ENCODE data around the gene INPP5B. TPM values are rescaled to one million over a fixed set of nuclear protein-coding genes. Genes with fewer than 3 reads are reported as not detected.
A peak's percentile ranks its signal among the peaks of the same experiment; 100 is the strongest.

The INPP5B gene
- total and polyA plus RNA-seq, 10 of the 15 experiments (the other 5 are each of a cell fraction or from before 2014, with no cell fraction given), result 10.9 to 54.4 (median 26.9) TPM

DNA sequence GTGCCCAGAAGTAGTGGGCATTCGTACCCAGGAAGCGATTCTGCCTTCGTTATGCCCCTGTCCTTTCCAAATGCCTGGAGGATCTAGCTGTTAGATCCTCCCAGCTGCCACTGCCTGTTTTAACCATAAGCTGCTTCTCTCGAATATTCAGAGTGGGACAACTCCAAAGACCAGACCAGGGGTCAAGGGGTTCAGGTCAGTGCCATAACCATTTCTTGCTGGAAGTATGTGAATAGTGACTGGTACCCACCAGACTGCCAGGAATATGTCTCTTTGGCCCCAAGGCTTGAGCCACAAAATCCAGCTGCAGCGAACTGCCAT lies 86.5 kb downstream of the INPP5B start:
- intact Hi-C loops (cut with micrococcal nuclease; ENCODE audit: unreplicated experiment) (no loop called here), in situ Hi-C loops (cut with MboI) (no loop called here)
- Histone ChIP-seq H3K9me3 (replicated peaks; ENCODE audit: control insufficient read depth, insufficient read depth, low read length) (no peaks in the 10 kb centered on the region), H3K79me2 (ENCODE audit: control insufficient read depth, insufficient read depth, low read length) (peaks cover 29% of the 10 kb centered on the region), H3K4me3 (peak overlapping the region; percentile 96), H2AFZ (ENCODE audit: control insufficient read depth, low read depth, low read length) (peak overlapping the region; percentile 38), H3K36me3 (ENCODE audit: control insufficient read depth in 2 of 2, insufficient read depth in 2 of 2, low read length in 1 of 2) (peaks cover 2 to 17% of the 10 kb centered on the region in 2 experiments), H3K9ac (ENCODE audit: control insufficient read depth, insufficient read depth, low read length) (peak overlapping the region; percentile 98), H3K27ac (ENCODE audit: control insufficient read depth, insufficient read depth) (no peak overlapping the region), H3K27me3 (replicated peaks in 1 of 2; ENCODE audit: control insufficient read depth in 2 of 2, insufficient read depth in 2 of 2, low read length in 1 of 2) (no peaks in the 10 kb centered on the region), H3K4me1 (ENCODE audit: control insufficient read depth, insufficient read depth, low read length) (peaks cover 14% of the 10 kb centered on the region), H3K4me2 (ENCODE audit: control insufficient read depth, insufficient read depth) (peak overlapping the region; percentile 90), H4K20me1 (ENCODE audit: control insufficient read depth, insufficient read depth) (no peaks in the 10 kb centered on the region)
- ChIA-PET RAD21 (ENCODE audit: unreplicated experiment) (interaction anchor here (1.3 to 2.9 kb wide), 8 partner anchors 10 to 178 kb away, joined by 3 to 19 read pairs (median 8); partner anchors contain the start of genes C1orf122, SF3A3 and YRDC), POLR2A (interaction anchor here (1.5 to 2.4 kb wide), 3 partner anchors 13 to 52 kb away, joined by 4 to 17 read pairs (median 5); partner anchors contain the start of genes C1orf122 and YRDC), CTCF (interaction anchor here (0.7 to 2.7 kb wide), 40 partner anchors 10 to 381 kb away, joined by 3 to 23 read pairs (median 5); partner anchors contain the start of genes C1orf122, CDCA8, INPP5B and YRDC), SMC1A (ENCODE audit: uncharacterized antibody, unreplicated experiment) (interaction anchor here (0.8 to 2.7 kb wide), 8 partner anchors 9 to 214 kb away, joined by 3 to 9 read pairs (median 4); partner anchors contain the start of genes C1orf122, CDCA8 and YRDC)
- TF ChIP-seq MYB (IDR thresholded peaks at IDR 0.05; ENCODE audit: borderline replicate concordance, low read depth, low read length) (no peak), NR2F1 (conservative IDR thresholded peaks at IDR 0.05) (0 out of 2 replicates have a peak, but pooled peaks have one; percentile 4), SMAD5 (IDR thresholded peaks at IDR 0.05; ENCODE audit: low read depth) (0 out of 2 replicates have a peak, but pooled peaks have one; percentile 34), PAX5 (IDR thresholded peaks at IDR 0.05; ENCODE audit: borderline replicate concordance, low read depth, low read length) (no peak), POLR2AphosphoS2 (IDR thresholded peaks at IDR 0.05; ENCODE audit: low read depth, low read length) (no peak), ZNF24 (IDR thresholded peaks at IDR 0.05) (no peak)
- TF ChIP-seq, protein P1, sequence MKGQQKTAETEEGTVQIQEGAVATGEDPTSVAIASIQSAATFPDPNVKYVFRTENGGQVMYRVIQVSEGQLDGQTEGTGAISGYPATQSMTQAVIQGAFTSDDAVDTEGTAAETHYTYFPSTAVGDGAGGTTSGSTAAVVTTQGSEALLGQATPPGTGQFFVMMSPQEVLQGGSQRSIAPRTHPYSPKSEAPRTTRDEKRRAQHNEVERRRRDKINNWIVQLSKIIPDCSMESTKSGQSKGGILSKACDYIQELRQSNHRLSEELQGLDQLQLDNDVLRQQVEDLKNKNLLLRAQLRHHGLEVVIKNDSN (IDR thresholded peaks at IDR 0.05; ENCODE audit: borderline replicate concordance, extremely low read length, insufficient read depth, low read depth, low read length), result no peak
- TF ChIP-seq, protein P2, sequence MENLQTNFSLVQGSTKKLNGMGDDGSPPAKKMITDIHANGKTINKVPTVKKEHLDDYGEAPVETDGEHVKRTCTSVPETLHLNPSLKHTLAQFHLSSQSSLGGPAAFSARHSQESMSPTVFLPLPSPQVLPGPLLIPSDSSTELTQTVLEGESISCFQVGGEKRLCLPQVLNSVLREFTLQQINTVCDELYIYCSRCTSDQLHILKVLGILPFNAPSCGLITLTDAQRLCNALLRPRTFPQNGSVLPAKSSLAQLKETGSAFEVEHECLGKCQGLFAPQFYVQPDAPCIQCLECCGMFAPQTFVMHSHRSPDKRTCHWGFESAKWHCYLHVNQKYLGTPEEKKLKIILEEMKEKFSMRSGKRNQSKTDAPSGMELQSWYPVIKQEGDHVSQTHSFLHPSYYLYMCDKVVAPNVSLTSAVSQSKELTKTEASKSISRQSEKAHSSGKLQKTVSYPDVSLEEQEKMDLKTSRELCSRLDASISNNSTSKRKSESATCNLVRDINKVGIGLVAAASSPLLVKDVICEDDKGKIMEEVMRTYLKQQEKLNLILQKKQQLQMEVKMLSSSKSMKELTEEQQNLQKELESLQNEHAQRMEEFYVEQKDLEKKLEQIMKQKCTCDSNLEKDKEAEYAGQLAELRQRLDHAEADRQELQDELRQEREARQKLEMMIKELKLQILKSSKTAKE (IDR thresholded peaks at IDR 0.05; ENCODE audit: low read depth, poor library complexity, severe bottlenecking), result no peak
- TF ChIP-seq, protein P3, sequence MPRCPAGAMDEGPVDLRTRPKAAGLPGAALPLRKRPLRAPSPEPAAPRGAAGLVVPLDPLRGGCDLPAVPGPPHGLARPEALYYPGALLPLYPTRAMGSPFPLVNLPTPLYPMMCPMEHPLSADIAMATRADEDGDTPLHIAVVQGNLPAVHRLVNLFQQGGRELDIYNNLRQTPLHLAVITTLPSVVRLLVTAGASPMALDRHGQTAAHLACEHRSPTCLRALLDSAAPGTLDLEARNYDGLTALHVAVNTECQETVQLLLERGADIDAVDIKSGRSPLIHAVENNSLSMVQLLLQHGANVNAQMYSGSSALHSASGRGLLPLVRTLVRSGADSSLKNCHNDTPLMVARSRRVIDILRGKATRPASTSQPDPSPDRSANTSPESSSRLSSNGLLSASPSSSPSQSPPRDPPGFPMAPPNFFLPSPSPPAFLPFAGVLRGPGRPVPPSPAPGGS (IDR thresholded peaks at IDR 0.05; ENCODE audit: borderline replicate concordance, insufficient read depth, low read depth, low read length, poor library complexity, severe bottlenecking), result peak; percentile 4
- TF ChIP-seq, protein P4, sequence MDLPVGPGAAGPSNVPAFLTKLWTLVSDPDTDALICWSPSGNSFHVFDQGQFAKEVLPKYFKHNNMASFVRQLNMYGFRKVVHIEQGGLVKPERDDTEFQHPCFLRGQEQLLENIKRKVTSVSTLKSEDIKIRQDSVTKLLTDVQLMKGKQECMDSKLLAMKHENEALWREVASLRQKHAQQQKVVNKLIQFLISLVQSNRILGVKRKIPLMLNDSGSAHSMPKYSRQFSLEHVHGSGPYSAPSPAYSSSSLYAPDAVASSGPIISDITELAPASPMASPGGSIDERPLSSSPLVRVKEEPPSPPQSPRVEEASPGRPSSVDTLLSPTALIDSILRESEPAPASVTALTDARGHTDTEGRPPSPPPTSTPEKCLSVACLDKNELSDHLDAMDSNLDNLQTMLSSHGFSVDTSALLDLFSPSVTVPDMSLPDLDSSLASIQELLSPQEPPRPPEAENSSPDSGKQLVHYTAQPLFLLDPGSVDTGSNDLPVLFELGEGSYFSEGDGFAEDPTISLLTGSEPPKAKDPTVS (IDR thresholded peaks at IDR 0.05; ENCODE audit: low read depth, low read length), result no peak
- ATAC-seq (no peak), FAIRE-seq (no peak), DNase-seq (ENCODE audit: low read depth, low spot score) (no peak)
- BruUV-seq (replicated peaks), result no TSS peak
- WGBS (ENCODE audit: insufficient coverage, insufficient replicate concordance, low lambda C conversion rate, missing lambda C conversion rate), result 27% methylated on average over 5 of the region's 5 CpGs
